Tibial nerve (tissue), 4 donors: ENCODE measurements around the gene GRIN2A. TPM values are rescaled to one million over a fixed set of nuclear protein-coding genes. Genes with fewer than 3 reads are reported as not detected.

ENCODE experiments used
- DNase-seq, 2 donors: peaks; one replicate each; pipeline ENCODE4 v3.0.0-alpha.2; 2019; ENCODE audit warnings: low spot score in 2 of 2
- H3K27ac ChIP-seq, 4 donors: fragments of 200-600 bp; sonication (generic) in 3 of 4; one replicate each; pipeline ENCODE4 v1.5.1; 2017 to 2019; ENCODE audit warnings: mild to moderate bottlenecking in 1 of 4
- H3K27me3 ChIP-seq, 2 donors: fragments of 200-600 bp; sonication (generic) in 1 of 2; one replicate each; pipeline versions ENCODE4 v1.5.1 to v1.6.0; 2017 to 2019
- H3K36me3 ChIP-seq, 3 donors: fragments of 200-600 bp; sonication (generic); one replicate each; pipeline ENCODE4 v1.5.1; 2018 to 2019
- H3K4me1 ChIP-seq, 4 donors: fragments of 200-600 bp; sonication (generic) in 3 of 4; one replicate each; pipeline ENCODE4 v1.5.1; 2017 to 2019
- H3K4me3 ChIP-seq, 4 donors: fragments of 200-600 bp; sonication (generic) in 3 of 4; one replicate each; pipeline ENCODE4 v1.5.1; 2017 to 2019; ENCODE audit warnings: mild to moderate bottlenecking in 1 of 4, moderate library complexity in 1 of 4
- H3K9me3 ChIP-seq, 4 donors: fragments of 200-600 bp; sonication (generic) in 3 of 4; one replicate each; pipeline ENCODE4 v1.5.1; 2017 to 2019
- EP300 ChIP-seq, 2 donors: sonication (generic); formaldehyde crosslinking; IDR thresholded peaks; one replicate each; pipeline ENCODE4 v1.6.1; 2017; ENCODE audit warnings: antibody characterized with exemption in 2 of 2, mild to moderate bottlenecking in 1 of 2
- POLR2A ChIP-seq, 2 donors: fragments of 450-650 bp; IDR thresholded peaks; one replicate each; pipeline ENCODE4 v1.6.1; 2017; ENCODE audit warnings: antibody characterized with exemption in 2 of 2, mild to moderate bottlenecking in 2 of 2, moderate library complexity in 2 of 2
- WGBS, 2 donors: methylation state at CpG; one replicate each; pipeline ENCODE4 v1.1.5; 2018; 5-methylcytosine and 5-hydroxymethylcytosine counted together
- total RNA-seq, 4 donors: library from RNA; depleted of rRNA; stranded (reverse); fragments of >200 nt; gene quantifications; one replicate each; pipeline ENCODE4 v1.1.0, GENCODE V29; 2016
- TF ChIP-seq, protein P1 (sequence below), 5 experiments: fragments of 200-600 bp in 3 of 5; fragments of 450-650 bp in 2 of 5; sonication (generic) in 3 of 5; IDR thresholded peaks; one replicate each; pipeline ENCODE4 v1.5.1; 2016 to 2019; ENCODE audit warnings: antibody characterized with exemption in 5 of 5, mild to moderate bottlenecking in 3 of 5, moderate library complexity in 2 of 5

GRIN2A gene
- total RNA-seq, 4 donors from 2014 or later: under 0.01 to 0.44 (median 0.39) TPM; not detected in 1

DNA sequence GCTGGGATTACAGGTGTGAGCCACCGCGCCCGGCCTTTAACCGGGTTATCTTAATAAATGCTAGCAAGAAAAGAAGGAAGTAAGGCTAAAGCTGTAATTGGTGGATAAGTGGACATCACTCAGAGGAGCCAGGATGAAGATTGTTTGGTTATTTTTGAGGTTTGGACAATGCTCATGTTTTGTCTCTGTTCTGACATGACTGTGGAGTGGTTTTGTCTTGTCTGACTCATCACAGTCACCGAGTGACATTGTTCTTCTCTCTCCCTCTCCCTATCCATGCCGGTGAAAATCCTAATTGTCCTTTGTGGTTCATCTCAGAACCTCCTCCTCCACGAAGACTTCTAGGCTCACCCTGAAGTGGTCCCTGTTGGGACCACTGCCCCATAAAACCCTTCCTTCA, 23.5 kb upstream of the GRIN2A start:
- H3K4me3 ChIP-seq: no peak overlapping the region
- H3K27me3 ChIP-seq: no peaks in the 10 kb centered on the region
- peaks cover 0 to 15% (median 0%) of the 10 kb centered on the region in 4 donors for H3K9me3 ChIP-seq
- no peaks in the 10 kb centered on the region for H3K36me3 ChIP-seq
- TF ChIP-seq, protein P1, sequence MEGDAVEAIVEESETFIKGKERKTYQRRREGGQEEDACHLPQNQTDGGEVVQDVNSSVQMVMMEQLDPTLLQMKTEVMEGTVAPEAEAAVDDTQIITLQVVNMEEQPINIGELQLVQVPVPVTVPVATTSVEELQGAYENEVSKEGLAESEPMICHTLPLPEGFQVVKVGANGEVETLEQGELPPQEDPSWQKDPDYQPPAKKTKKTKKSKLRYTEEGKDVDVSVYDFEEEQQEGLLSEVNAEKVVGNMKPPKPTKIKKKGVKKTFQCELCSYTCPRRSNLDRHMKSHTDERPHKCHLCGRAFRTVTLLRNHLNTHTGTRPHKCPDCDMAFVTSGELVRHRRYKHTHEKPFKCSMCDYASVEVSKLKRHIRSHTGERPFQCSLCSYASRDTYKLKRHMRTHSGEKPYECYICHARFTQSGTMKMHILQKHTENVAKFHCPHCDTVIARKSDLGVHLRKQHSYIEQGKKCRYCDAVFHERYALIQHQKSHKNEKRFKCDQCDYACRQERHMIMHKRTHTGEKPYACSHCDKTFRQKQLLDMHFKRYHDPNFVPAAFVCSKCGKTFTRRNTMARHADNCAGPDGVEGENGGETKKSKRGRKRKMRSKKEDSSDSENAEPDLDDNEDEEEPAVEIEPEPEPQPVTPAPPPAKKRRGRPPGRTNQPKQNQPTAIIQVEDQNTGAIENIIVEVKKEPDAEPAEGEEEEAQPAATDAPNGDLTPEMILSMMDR (IDR thresholded peaks at IDR 0.05): no peak
- H3K4me1 ChIP-seq: no peaks in the 10 kb centered on the region
- 93 to 94% methylated on average over 7 of the region's 7 CpGs for WGBS, 2 donors
- DNase-seq: no peak
- H3K27ac ChIP-seq: no peak overlapping the region

DNA sequence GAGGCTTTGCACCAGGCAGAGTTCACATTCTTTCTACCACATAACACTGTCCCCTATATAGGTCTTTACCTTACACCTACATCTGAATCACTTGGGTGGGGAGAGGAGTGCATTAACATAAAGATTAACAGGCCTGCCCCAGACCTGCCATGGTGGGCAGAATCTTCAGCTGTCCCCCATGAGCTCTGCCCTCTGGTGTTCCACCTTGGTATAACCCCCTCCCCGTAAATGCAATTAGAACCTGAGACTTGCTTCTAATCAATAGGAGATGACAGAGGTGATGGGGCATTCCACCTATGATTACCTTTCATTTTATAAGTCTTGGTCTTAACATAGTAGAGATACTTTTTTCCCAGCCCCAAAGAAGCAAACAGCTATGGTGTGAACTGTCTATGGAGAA, 20.4 kb upstream of the GRIN2A start:
- Histone ChIP-seq H3K9me3 (peaks cover 0 to 15% (median 0%) of the 10 kb centered on the region in 4 donors), H3K27me3 (no peaks in the 10 kb centered on the region), H3K36me3 (no peaks in the 10 kb centered on the region), H3K4me1 (no peaks in the 10 kb centered on the region), H3K27ac (no peak overlapping the region), H3K4me3 (no peak overlapping the region)
- 88 to 94% methylated on average over 1 of the region's 1 CpG for WGBS, 2 donors
- no peak for TF ChIP-seq POLR2A (IDR thresholded peaks at IDR 0.05)
- TF ChIP-seq, protein P1 (IDR thresholded peaks at IDR 0.05): no peak
- no peak for TF ChIP-seq EP300 (IDR thresholded peaks at IDR 0.05)
- no peak for DNase-seq

DNA sequence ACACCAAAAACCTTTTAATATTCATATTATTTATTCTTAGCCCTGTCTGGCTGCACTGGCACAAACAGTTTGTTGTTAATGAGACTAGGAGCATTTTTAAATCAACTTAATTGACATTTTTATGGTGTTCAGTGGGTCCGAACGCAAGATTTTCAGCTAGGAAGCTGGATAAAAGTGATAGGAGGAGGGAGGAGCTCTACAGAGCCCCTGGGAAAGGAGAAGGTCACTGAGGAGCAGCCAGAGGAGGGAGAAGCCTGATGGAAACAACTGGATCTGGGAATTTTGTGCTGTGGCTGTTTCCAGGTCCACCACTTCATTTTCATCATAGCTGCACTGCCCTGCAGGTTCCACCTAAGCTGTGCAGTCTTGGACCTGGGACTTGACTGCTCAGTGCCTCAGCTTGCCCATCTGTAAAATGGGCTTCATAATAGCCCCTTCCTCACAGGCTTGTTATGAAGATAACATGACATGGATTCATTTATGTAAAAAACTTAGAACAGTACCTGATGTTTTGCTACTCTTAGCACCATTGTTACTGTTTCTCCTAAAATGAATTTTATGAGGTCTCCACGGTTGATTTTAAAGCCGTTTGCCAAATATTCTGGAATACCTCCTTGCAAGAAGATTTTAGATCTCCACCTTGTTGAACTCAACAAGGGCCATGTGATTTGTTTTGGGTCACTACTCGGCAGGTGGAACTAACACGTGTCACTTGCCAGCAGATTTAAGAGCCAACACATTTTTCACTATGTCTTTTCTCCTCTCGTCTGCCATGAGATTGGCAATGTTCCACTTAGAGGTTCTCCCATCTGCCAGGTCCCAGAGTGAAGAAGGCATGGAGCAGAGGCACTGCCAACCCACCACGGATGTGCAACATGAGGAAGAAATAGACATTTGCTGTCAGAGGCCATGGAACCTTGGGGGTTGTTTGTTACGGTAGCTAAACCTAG, 18.7 kb upstream of the GRIN2A start:
- TF ChIP-seq POLR2A (IDR thresholded peaks at IDR 0.05) (no peak), EP300 (IDR thresholded peaks at IDR 0.05) (no peak)
- TF ChIP-seq, protein P1 (IDR thresholded peaks at IDR 0.05): no peak
- WGBS, 2 donors: 62 to 67% methylated on average over 9 of the region's 9 CpGs
- Histone ChIP-seq H3K27ac (no peak overlapping the region), H3K9me3 (peaks cover 0 to 20% (median 0%) of the 10 kb centered on the region in 4 donors), H3K4me3 (no peak overlapping the region), H3K36me3 (no peaks in the 10 kb centered on the region), H3K4me1 (no peaks in the 10 kb centered on the region), H3K27me3 (no peaks in the 10 kb centered on the region)
- DNase-seq: no peak

DNA sequence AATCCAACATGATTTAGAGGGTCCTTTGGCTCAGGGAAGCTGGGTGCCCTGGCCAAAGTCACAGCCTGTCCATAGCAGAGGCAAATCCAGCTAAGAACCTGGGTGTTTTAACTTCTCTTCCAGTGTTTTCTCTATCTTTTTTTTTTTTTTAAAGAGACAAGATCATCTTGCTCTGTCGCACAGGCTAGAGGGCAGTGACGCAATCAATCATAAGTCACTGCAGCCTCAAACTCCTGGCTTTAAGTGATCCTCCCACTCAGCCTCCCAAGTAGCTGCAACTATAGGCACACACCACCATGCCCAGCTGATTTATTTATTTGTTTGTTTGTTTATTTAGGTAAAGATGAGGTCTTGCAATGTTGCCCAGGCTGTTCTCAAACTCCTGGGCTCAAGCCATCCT, 14.8 kb upstream of the GRIN2A start:
- Histone ChIP-seq H3K27me3 (no peaks in the 10 kb centered on the region), H3K36me3 (no peaks in the 10 kb centered on the region), H3K4me3 (no peak overlapping the region), H3K9me3 (peaks cover 0 to 17% (median 0%) of the 10 kb centered on the region in 4 donors), H3K4me1 (no peaks in the 10 kb centered on the region), H3K27ac (no peak overlapping the region)
- 79 to 80% methylated on average over 2 of the region's 2 CpGs for WGBS, 2 donors
- no peak for TF ChIP-seq EP300 (IDR thresholded peaks at IDR 0.05)
- TF ChIP-seq, protein P1 (IDR thresholded peaks at IDR 0.05): no peak
- no peak for TF ChIP-seq POLR2A (IDR thresholded peaks at IDR 0.05)
- DNase-seq: no peak

DNA sequence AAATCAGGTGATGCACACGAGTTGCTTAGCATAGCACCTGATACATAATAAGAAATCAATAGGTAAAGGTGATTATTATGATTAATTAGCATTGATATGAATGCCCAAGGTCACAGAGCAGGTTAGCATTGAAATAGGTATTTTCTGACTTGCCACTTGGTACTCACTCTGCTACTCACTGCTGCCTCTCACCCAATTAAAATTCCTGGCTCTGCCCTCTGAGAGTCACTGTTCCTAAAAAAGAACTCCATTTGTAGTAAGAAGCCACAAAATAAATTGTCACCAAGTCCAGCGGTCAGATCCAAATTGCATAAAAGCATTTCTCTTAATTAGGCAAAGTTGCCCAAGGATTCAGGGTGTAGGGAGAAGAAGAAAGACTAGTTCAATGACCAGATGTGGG, 8.9 kb upstream of the GRIN2A start:
- Histone ChIP-seq H3K9me3 (peaks cover 0 to 13% (median 0%) of the 10 kb centered on the region in 4 donors), H3K27me3 (no peaks in the 10 kb centered on the region), H3K4me1 (no peaks in the 10 kb centered on the region), H3K36me3 (no peaks in the 10 kb centered on the region), H3K4me3 (no peak overlapping the region), H3K27ac (no peak overlapping the region)
- no peak for DNase-seq
- WGBS, 2 donors: 70 to 77% methylated on average over 2 of the region's 2 CpGs
- TF ChIP-seq, protein P1 (IDR thresholded peaks at IDR 0.05): no peak
- no peak for TF ChIP-seq EP300 (IDR thresholded peaks at IDR 0.05)
- no peak for TF ChIP-seq POLR2A (IDR thresholded peaks at IDR 0.05)
